Measurements from ENCODE around the gene ATP6V1E1.

ATP6V1E1 gene

DNA sequence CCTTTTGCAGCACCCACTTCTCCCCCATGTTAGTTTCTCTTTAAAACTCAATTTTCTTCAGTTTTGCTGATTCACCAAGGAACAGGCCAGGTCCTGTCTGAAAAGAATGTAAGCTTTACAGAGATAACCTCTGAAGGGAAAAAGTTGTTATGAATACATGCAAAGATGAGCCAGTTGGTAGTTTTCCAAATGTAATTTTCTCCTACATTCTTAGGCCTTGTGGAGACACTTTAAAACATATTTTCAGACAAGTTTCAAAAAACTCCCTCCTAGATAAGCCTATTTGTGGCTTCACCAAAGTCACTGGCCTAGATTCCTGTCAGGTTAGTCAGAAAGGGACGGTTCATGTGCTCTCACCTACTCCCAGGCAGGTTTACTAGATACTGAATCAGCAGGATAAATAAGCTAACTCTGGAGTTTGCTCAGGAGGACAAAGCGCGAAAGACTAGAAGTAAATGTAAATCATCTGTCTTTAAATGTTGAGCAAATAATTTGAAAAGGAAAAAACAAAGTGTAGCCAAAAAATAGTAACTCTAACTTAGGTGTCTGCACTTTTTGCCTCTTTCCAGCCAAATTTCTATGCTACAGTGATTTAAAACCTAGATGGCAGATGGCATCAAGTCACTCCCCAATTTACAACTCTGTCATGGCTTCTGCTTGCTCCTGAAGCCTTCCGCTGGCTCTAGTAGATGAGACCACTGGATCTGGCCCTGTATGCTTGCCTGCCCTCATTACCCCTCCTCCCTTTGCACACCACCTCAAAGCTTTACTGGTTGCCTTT is 4.9 kb upstream of the ATP6V1E1 start:
- DNase-seq, result no peak

DNA sequence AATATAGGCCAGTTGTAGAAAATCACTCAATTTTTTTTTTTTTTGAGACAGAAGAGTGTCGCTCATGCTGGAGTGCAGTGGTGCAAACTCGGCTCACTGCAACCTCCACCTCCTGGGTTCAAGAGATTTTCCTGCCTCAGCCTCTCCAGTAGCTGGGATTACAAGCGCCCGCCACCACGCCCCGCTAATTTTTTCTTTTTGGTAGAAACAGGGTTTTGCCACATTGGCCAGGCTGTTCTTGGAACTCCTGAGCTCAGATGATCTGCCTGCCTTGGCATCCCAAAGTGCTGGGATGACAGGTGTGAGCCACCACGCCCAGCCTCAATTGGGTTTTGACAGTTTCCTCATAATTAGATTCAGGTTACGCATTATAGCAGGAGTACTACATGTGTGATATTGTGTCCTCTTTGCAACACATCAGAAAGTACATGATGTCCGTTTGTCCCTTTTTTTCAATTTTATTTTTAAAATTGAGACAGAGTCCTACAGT is 2.6 kb upstream of the ATP6V1E1 start:
- no peak for DNase-seq

DNA sequence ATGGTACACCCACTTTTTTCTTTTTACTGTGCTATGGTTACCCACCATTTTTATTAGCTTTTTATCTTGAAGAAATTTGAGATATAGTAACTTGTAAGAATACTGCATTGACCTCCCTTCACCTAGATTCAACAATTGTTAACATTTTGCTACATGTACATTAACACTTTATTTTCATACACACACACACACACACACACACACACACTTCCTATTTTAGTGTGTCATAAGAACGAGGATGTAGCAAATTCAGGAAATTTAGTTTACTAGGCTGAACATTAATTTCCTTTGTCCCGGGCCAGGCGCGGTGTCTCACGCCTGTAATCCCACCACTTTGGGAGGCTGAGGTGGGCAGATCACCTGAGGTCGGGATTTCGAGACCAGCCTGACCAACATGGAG is 1.1 kb upstream of the ATP6V1E1 start:
- DNase-seq, result no peak

DNA sequence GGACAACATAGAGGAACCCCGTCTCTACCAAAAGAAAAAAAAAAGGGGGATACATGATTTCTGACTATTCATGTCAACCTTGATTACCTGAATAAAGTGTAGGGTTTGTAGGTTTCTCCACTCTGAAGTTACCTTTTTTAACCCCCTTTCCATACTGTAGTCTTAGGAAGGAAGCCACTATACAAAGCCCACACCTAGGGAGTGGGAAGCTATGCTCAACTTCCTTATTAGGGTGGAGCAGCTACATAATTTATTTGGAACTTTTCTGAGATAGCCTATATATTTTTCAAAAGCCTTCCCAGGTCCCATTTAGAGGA is 582 bp upstream of the ATP6V1E1 start:
- no peak for DNase-seq

DNA sequence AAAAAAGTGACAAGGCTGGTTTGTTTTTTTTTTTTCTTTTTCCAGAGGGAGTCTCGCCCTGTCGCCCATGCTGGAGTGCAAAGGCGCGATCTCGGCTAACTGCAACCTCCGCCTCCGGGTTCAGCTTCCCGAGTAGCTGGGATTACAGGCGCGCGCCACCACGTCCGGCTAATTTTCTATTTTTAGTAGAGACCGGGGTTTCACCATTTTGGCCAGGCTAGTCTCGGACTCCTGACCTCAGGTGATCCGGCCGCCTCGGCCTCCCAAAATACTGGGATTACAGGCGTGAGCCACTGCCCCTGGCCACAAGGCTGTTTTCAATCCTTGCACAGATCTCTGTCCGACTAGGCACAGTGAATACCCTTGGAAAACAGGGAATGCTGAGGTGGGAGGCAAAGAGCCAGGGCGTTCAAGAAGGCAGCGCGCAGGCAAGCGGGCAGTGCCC is 566 bp downstream of the ATP6V1E1 start:
- no peak for DNase-seq

DNA sequence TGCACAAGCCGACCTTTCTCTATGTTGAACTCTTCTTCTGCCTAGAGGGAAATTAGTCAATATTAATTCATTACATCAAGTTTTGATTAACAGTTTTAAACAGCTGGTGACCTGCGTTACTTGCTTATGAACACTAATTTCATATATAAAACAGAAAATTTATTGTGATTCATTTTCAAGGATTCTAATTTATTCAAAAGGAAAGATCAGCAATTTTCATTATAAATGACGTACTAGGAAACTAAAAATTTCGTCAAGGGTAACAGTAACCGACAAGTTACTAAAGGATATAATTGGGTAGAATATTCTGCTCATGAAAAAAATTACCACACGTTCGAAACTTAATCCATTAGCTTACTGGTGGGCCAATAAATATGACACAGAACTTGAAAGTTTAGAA is 15.3 kb downstream of the ATP6V1E1 start:
- no peak for DNase-seq

DNA sequence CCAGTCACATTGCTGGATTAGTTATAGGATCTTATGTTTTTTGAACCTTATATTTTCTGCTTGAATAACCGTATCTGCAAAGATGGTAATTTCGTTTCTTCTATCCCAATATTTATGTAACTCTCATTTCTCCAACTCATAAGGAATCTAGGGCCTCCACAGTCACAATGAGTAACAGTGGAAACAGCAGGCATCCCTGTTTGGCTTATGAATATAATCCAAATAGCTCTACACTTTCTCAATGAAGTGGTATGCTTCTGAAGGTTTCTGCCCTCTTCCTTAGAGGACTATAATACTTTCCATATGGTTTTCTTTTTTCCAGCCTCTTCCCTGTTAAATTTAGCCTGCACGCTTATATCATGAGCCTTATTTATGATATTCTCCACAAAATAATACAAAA is 16.5 kb downstream of the ATP6V1E1 start:
- DNase-seq, result no peak

DNA sequence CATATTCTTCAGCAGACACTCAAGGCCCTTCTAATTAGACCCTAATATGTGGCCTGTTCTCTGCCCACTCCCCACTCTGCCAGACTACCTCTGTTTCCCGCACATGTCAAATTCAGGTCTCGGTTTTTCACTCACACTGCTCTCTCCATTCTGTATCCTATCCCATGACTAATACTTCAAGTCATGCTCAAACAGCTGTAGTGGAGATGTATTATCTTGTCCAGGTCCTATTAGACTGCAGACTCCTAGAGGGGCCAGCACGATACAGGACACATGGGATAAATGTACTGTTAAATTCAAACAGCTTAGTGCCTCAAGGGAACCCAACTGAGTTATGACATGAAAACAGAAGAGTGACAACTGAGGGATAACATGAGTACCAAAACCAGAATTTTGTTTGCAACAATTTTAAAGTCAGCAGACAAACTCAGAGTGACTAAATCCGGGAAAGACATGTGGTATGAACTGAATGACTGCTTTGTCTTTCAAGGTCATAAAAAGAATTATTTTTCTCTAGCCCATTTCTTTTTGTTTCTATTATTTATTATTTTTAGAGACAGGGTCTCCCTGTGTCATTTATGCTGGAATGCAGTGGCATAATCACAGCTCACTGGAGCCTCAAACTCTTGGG is 20.5 kb downstream of the ATP6V1E1 start:
- DNase-seq, result no peak

DNA sequence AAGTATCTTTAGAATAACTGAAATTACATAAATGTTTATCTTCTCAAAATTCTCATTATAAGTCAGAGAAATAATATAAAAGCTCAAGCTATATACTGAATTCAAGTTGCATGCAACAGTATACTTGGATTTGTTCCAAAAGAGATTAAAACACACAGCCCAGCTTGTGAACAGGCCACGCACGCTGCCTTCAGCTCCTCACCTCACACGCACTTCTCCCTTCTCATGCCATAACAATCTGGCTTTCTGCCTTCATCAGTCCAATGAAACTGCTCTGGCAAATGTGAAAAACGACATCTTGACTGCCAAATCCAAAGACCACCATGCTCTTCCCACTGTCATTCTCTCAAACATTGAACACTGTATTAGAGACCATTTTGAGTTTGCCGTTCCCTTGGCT is 22.1 kb downstream of the ATP6V1E1 start:
- DNase-seq, result peak; percentile 0

DNA sequence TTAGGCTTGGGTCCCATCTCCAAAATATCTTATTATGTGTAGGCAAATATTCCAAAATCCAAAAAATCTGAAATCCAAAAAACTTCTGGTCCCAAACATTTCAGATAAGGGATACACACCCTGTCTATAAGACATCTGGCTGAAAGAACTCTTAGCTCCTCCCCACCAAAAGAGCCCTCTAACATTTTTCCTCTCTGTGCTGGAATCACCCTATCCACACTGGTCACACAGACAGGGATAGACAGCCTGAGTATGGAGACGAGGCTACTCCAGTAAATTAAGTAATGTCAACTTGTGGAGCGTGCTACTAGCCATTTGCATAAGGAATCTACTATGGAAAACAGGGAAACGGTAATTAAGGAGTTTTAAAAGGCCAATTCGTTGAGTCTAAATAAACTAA is 24.9 kb downstream of the ATP6V1E1 start:
- no peak for DNase-seq

DNA sequence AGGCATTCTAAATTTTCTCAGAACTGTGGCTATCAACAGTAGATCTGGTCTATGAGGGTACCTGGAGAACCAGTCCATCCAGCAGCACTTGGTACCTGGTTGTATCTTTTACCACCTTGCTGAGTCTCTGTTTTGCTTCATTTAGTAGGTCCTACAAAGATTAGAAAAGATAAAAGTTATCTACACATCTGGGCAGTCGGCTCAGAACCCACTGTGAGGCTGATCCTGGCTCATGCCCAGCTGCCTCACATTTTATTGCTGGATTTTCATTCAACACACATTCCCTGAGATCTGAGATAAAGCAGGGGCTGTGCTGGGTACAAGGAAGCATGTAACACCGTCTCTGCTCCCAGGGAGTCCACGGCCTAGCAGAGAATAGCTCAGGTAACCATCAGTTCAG is 27.5 kb downstream of the ATP6V1E1 start:
- DNase-seq, result no peak

DNA sequence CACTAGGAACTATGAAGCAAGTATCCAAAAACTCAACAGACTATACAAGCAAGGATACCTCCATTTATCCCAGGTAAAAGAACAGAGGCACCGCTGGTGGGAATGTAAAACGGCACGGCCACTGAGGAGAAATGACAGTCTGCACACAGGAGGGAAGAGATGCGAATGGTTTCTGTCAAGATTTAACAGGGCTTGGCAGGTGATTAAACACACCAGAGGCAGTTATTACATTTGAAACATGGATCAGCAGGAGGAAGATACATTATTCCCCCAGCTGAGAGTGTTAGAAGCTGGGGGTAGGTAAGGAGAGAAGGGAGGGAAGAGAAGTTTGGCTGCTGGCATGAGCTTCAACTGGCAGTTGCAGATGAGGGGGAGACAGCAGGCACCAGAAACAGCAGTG is 30.2 kb downstream of the ATP6V1E1 start:
- no peak for DNase-seq

DNA sequence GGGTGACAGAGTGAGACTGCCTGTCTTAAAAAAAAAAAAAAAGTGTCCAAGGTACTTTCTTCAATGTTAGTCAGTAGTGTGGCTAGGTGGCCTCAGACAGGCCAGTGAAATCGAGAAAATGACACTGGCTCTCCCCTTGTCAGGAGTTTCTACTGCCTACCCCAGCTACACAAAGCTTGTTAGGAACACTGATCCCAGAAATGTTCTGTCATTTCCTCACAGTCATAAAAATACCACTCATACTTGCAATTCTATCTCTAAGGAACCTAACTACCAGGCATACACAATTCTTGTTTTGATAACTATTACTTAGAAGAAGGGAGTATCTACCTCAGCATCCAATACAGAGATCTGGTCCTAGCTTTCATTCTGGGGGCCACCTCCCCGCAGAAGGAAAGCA is 31.3 kb downstream of the ATP6V1E1 start:
- no peak for DNase-seq

DNA sequence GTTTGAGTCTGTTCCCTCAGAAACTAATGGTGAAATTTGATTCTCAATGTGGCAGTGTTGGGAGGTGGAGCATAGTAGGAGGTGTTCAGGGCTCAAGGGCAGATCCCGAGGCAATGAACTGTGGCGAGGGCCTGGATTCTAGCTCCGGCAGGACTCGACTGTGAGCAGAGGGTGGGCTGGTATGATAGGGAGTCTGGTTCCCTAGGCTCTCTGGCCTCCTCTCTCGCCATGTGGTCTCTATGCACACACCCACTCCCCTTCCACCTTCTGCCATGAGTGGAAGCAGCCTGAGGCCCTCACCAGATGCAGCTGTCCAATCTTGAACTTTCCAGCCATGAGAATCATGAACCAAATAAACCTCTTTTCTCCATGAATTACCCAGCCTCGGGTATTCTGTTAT is 32.3 kb downstream of the ATP6V1E1 start:
- no peak for DNase-seq

DNA sequence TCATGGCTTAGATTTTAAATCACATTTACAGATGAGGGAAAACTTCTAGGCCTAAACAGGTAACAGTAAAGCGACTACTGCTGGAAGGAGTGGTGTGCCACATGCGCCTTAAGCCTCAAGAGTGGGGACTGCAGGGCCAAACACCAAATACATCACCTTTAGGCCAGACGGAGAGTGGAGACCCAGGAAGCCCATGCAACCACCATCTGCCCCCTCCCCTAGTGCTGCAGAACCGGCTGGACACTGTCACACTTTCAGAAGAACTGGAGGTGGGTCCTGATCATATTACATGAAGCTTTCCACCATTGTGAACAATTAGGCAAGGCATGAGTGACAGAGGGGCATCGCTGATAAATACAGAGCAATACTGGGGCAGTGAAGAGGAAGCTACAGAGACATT is 36.3 kb downstream of the ATP6V1E1 start:
- DNase-seq, result no peak

DNA sequence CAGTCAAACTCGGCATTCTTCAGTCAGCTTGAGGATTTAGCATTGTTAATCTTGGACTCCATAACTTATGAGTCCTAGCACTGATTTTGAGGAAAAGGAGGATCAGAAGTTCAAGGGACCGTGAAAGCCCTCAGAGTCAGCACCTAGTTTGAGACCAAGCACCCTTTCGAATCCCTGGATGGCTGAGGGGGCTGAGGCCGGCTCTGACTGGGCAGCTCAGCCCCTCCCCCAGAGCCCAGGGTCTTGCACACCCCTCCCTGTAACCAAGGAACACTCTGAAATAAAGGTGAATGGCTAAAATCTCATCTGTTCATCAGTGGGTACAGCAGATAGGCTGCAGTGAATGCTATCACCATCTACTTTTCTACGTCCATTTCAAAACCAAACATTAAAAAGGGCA is 38.0 kb downstream of the ATP6V1E1 start:
- no peak for DNase-seq

DNA sequence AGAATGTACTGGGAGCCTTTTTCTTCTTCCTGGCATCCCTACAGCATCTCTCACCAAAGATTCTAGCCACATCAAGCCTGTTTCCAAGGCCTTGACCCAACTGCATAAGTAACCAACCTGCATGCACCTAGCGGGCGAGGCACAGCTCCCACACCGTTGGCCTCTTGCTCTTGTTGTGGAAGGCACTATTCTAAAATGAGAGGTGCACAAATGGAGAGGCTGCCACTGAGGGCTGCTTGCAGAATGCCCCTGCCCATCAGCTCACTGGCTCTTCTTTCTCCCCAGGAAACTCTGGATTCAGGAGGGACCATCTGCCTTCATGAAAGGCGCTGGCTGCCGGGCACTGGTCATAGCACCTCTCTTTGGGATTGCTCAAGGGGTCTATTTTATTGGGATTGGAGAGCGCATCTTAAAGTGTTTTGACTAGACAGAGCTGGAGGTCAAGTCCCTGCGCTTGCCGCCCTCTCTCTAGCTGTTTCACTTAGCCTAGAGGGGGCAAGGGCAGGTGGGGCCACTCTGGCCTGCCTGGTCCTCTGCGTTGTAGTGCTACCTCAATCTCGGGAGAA is 38.7 kb downstream of the ATP6V1E1 start:
- no peak for DNase-seq

DNA sequence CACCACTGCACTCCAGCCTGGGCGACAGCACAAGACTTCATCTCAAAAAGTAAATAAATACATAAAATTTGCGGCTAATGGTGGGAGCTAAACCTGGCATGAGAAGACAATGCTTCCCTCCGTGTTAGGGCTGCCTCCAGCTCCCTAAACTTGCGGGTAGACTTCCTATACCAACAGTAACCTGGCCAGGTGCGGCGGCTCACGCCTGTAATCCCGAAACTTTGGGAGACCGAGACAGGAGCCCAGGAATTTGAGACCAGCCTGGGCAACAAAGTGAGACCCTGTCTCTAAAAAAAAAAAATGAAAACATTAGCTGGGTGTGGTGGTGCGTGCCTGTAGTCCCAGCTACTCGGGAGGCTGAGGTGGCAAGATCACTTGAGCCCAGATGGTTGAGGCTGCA is 39.9 kb downstream of the ATP6V1E1 start:
- DNase-seq, result no peak

DNA sequence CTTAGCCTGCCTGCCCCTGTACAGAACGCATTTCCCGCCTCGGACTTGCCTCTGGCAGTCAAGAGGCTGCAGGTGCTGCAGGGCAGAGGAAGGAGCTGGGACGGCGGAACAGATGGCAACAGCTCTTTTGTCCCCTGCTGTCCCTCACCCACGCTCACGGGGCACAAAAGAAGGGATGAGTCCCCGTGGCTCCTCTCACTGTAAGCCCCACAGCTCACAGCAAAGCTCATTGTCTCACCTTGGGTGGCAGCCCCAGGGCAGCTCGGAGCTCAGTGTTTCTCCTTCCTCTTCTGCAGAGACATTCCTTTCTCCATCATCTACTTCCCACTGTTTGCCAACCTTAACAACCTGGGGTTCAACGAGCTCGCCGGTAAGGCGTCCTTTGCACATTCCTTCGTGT is 40.9 kb downstream of the ATP6V1E1 start:
- no peak for DNase-seq

DNA sequence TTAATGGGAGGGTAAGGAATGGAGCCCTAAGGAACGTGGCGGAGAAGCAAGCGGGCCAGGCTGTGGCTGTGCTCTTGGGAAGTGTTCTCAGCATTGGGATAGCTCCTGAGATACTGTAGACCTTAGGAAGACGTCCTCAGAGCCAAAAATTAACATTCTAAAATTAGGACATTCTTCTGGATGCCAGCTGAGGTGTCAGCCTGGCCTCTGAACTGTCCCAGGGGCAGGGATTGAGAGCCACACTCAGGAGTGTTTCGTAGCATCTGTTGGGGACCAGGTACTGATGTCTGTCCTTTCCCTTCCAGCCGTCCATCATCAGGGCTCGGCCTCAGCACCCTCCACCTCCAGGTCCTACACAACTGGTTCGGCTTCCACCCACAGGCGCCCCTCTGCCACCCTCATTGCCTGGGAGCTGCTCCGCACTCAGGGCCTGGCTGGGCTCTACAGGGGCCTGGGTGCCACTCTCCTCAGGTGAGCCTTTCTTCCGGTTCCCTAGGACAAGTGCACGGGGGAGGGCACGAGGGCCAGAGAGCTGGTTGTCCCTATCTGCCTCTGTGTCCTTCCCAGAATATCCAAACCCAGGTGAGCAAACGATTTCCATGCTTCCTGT is 41.6 kb downstream of the ATP6V1E1 start:
- DNase-seq, result no peak

DNA sequence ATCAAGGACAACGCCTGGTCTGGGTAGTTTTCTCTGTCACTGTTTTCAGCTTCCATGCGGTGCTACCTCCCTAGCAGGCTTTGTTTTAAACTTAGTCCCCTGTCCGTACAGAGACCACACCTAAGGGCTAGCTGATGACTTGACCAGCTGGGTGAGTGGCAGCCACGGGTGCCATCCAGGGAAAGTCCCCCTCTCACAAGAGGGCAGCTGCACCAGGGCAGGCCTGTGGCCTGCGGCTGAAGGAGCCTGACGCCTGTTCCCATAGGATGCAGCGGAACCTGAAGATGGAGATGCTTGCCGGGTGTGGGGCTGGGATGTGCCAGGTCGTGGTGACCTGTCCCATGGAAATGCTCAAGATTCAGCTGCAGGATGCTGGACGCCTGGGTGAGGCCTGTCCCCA is 45.4 kb downstream of the ATP6V1E1 start:
- DNase-seq, result no peak

DNA sequence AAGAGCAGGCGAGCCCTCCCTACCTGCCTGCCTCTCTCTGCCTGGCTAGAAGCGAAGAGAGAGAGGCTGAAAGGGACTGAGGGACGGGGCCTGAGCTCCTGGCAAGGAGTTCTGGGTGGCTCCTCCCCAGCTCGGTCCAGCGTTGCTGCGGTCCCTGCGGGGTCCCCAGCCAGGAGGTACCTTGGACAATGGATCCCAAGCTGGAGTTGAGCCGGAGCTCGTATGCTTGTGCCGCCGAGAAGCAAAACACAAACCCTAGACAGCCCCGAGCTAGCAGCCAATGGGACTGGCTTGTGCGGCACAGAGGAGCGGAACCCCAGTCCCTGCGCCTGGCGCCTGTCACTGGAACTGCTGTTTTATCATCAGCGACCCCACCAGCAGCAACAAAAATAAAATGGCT is 46.9 kb downstream of the ATP6V1E1 start:
- no peak for DNase-seq

DNA sequence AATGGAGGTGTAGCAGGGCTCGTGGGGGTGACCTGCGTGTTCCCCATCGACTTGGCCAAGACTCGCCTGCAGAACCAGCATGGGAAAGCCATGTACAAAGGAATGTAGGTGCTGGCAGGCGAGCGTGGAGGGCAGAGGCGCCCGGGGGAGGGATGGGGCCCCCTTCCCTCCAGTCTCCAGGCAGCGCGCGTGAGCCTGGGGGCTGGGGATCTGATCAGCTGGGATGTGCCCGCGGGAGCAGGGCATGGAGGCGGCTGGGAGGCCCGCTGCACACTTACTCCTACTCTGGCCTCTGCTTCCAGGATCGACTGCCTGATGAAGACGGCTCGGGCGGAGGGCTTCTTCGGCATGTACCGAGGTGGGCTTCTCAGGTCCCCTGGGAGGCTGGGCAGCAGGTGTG is 47.5 kb downstream of the ATP6V1E1 start:
- no peak for DNase-seq

DNA sequence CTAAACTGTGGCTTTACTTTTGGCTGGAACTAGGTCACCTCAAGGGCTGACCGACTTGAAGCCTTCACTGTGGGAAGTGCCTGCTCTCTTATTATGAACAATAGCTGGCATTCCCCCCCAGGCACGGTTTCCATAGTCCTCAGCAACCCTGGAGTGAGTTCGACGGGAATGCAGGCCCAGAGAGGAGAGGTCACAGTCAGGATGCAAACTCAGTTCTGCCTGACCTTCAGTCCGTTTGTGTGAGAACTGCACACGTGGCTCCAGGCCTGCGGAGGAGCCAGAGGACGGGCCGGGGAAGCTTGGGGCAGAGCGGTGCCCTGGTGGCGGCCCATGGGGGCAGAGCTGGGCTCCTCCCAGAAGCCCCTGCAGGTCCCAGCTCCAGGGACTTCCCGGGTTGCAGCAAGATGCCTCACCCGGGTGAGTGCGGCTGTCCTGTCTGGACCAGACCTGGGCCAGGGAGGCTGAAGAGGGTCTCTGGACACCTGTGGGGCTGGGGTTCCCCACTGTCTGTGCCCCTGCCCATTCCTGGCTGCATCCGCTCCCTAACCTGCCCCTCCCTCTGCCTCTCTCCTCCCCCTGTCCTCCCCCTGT is 48.0 kb downstream of the ATP6V1E1 start:
- no peak for DNase-seq

All from DMS 273 treated with DMSO at 0.1 percent for 48 hours (cell line).